Central memory CD4-positive, alpha-beta T cell (primary cell): ENCODE results near the gene HOTAIR.

ENCODE experiments used
- DNase-seq: peaks from one replicate; pipeline ENCODE4 v3.0.0; 2022

HOTAIR gene

GRCh38 chr12:53973236-53974042, 1.3 kb downstream of the HOTAIR start:
- DNase-seq, result no peak

- no peak for DNase-seq
Measured at GRCh38 chr12:53972722-53973235, 2.0 kb downstream of the HOTAIR start, which contains the start of gene HOXC11. Gene HOXC11, plus strand, starts transcription at chr12:53973126. Its CDS starts 116 bp downstream, at chr12:53973242.

GRCh38 chr12:53972152-53972702, 2.5 kb downstream of the HOTAIR start:
- DNase-seq, result no peak

GRCh38 chr12:53971686-53972085, 3.1 kb downstream of the HOTAIR start:
- no peak for DNase-seq

- no peak for DNase-seq
Measured at GRCh38 chr12:53971129-53971528, 3.6 kb downstream of the HOTAIR start.

GRCh38 chr12:53970451-53970850, 4.3 kb downstream of the HOTAIR start:
- no peak for DNase-seq

GRCh38 chr12:53969588-53970259, 5.0 kb downstream of the HOTAIR start:
- DNase-seq, result no peak

- DNase-seq, result no peak
Measured at GRCh38 chr12:53968214-53969127, 6.3 kb downstream of the HOTAIR start.

- no peak for DNase-seq
Measured at GRCh38 chr12:53967421-53967925, 7.3 kb downstream of the HOTAIR start.

- no peak for DNase-seq
Measured at GRCh38 chr12:53966385-53967133, 8.2 kb downstream of the HOTAIR start.

- DNase-seq, result no peak
Measured at GRCh38 chr12:53966085-53966384, 8.7 kb downstream of the HOTAIR start.

- no peak for DNase-seq
Measured at GRCh38 chr12:53965281-53966084, 9.3 kb downstream of the HOTAIR start.

- no peak for DNase-seq
Measured at GRCh38 chr12:53964315-53964713, 10.4 kb downstream of the HOTAIR start.

GRCh38 chr12:53963434-53964314, 11.1 kb downstream of the HOTAIR start:
- no peak for DNase-seq

GRCh38 chr12:53963005-53963404, 11.7 kb downstream of the HOTAIR start:
- DNase-seq, result no peak

- DNase-seq, result no peak
Measured at GRCh38 chr12:53961025-53961761, 13.6 kb downstream of the HOTAIR start.

GRCh38 chr12:53960187-53961024, 14.3 kb downstream of the HOTAIR start:
- DNase-seq, result no peak

GRCh38 chr12:53959314-53959713, 15.4 kb downstream of the HOTAIR start:
- no peak for DNase-seq
